CD4-positive, alpha-beta T cell treated with Interleukin-1 beta for 1 hour (primary cell): Measurements from ENCODE around the gene OMA1.
"Not testable (repeated sequence)": the region's sequence is repeated elsewhere in the genome, so short reads cannot be mapped to it uniquely, and the experiment has no call there.

Experiments used
- DNase-seq, 2 donors: peaks; one replicate each; pipeline ENCODE4 v3.0.0-alpha.2; 2020 to 2022

The OMA1 gene

GRCh38 chr1:58524353-58524945 is 22.1 kb downstream of the OMA1 start:
- no peak for DNase-seq

DNA sequence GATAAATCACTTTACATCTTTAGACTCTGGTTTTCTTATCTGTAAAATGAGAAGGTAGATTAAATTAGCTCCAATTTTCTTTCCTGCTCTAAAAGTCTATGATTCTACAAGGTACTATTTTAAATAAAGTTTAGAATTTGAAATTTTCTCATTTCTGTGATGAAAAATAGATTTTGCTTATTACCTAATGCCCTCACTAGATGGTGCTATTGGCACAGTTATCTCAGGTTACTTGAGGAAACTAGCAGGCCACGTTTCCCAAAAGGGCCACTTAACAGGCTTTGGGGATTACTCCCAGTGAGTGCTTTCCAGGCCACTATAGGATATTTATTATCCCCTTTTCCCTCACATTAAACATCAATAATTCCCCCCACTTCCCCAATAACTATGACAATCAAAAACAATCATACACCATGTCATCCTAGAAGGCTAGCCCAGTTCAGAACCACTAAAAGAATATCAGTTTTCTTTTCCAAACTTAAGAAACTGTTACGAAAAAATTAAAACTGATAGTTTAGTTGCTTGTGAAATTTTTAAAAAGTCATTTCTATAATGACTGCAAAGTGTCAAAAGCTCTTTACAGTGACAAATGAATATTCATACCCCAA is 30.6 kb downstream of the OMA1 start:
- peak; percentile 19 to 65 for DNase-seq

DNA sequence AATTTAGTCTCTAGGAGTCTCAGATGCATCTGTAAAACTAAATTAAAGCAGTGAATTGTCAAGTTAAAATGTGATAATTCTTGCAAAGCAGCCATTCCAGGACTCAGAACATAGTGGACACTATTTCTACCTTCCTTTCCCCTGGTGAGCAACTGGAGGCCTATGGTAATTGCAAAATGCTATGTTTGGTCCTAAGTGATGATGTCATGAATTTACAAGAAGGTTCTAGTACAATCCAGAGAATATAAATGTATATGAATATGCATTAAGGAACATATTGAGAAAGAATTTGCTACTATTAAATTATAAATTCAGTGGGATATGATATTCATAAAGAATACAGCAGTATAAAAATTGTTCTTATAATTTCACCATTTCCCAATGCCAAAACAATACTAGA is 32.6 kb downstream of the OMA1 start:
- no peak for DNase-seq

- no peak for DNase-seq
Measured at GRCh38 chr1:58508629-58509028, 37.9 kb downstream of the OMA1 start.

DNA sequence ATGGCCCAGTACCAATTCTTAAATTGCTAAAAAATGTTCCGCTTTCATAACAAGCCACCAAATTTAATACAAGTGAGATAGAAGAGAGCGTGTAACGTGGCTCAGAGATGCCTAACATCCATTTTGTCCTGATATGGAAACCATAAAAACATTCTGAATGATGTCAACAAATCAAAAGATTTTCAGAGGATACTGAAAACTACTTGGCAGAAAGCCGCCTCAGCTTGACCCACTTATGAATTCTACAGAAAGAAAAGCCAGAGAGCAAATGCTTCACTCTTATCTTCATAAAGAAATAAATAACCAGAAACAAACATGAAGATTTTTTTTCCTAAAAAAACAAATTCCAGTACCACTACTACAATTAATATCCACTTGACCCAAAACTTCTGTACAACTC is 41.2 kb downstream of the OMA1 start:
- no peak for DNase-seq

DNA sequence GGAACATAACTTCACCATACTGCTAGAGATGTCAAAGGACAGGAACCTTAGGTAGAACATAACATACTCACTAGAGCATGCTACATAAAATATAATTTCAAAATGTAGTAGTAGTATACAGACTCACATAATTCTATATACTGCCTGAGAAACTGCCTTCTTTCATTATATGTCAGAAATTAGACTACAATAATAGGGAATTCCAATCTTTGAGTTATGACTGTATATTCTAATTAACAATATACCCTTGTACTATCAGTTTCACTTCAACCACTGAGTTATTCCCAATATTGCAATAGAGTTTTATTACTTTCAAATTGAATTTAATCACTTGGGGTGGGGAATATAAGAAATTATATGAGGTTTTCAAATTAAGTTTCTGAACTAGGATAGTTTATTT is 44.0 kb downstream of the OMA1 start:
- no peak for DNase-seq

- DNase-seq: no peak
Measured at GRCh38 chr1:58500043-58500442, 46.5 kb downstream of the OMA1 start.

GRCh38 chr1:58497499-58497898 is 49.0 kb downstream of the OMA1 start:
- DNase-seq: no peak

- DNase-seq: no peak
Measured at GRCh38 chr1:58496042-58496441, 50.5 kb downstream of the OMA1 start.

DNA sequence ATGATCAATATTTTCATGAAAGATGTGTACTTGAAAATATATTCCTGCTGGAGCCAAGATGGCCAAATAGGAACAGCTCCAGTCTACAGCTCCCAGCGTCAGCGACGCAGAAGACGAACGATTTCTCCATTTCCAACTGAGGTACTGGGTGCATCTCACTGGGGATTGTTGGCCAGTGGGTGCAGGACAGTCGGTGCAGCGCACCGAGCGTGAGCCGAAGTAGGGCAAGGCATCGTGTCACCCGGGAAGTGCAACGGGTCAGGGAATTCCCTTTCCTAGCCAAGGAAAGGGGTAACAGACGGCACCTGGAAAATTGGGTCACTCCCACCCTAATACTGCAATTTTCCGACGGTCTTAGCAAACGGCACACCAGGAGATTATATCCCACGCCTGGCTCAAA is 57.6 kb downstream of the OMA1 start:
- DNase-seq: not testable (repeated sequence)

- DNase-seq: no peak
Measured at GRCh38 chr1:58487002-58487401, 59.5 kb downstream of the OMA1 start.

DNA sequence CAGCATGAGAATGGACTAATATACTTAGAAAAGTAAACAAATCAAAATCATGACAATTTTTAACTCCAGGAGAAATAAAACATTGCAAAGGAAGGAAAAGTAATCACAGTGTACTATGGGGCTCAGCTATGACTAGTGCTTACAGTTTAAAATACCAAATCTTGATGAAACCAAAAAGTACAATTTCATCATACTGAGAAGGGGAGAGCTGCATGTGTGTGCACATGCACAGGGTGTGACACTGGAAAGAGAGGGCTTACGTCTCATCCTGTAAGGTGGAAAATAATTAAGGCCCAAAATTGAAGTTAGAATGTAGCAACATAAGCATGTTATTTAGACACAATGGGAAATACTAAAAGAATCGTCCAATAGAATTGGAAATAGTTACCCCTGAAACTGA is 64.6 kb downstream of the OMA1 start:
- DNase-seq: no peak

GRCh38 chr1:58480191-58480590 is 66.3 kb downstream of the OMA1 start:
- DNase-seq: no peak

- DNase-seq: no peak
Measured at GRCh38 chr1:58477390-58477789, 69.1 kb downstream of the OMA1 start.

DNA sequence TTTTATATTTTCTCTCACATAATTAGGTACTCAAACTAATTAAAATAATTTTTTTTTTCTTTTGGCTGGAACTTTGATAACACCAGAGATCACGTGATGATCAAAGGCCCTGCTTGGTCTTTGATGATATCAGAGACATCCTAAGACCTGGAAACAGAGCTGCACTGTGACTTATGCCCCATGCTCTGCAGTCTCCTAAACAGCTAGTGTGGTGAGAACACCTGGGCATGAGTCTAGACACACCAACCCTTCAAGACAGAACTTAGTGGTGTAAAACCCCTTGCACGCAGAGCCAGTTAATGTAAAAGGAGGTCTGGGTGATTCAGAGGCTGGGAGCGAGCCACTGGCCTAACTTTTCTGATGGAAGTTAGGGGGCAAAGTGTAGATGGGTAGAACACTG is 70.3 kb downstream of the OMA1 start:
- DNase-seq: no peak

- DNase-seq: no peak
Measured at GRCh38 chr1:58469476-58469875, 77.0 kb downstream of the OMA1 start.

GRCh38 chr1:58469016-58469415 is 77.5 kb downstream of the OMA1 start:
- no peak for DNase-seq

GRCh38 chr1:58468612-58469011 is 77.9 kb downstream of the OMA1 start:
- DNase-seq: no peak

DNA sequence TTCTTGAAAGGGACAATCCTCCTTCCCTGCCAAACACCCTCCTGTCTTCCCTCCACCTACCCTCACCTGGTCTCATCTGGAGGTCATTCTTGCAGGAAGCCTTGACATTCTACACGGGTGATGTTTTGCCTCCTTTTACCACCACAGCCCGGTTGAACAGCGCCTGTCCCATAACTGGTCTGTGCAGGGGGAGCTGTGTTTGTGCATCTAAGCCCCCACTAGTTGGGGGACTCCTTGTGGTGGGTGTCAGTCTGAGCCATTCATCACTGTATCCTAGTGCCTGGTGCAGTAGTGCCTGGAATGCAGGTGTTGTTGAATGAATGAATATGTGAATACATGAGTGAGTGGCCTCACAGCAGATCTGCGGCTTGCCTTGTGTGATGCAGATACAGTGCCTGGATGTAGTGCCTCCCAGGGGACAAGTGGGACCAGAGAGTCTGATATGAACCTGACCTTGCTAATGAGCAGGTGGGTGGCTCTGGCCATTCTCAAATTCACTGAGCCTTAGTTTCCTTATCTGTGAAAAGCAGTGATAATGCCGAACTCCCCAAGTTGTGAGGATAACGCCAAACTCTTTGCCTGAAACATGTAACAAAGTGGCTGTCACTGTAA is 79.8 kb downstream of the OMA1 start:
- no peak for DNase-seq

DNA sequence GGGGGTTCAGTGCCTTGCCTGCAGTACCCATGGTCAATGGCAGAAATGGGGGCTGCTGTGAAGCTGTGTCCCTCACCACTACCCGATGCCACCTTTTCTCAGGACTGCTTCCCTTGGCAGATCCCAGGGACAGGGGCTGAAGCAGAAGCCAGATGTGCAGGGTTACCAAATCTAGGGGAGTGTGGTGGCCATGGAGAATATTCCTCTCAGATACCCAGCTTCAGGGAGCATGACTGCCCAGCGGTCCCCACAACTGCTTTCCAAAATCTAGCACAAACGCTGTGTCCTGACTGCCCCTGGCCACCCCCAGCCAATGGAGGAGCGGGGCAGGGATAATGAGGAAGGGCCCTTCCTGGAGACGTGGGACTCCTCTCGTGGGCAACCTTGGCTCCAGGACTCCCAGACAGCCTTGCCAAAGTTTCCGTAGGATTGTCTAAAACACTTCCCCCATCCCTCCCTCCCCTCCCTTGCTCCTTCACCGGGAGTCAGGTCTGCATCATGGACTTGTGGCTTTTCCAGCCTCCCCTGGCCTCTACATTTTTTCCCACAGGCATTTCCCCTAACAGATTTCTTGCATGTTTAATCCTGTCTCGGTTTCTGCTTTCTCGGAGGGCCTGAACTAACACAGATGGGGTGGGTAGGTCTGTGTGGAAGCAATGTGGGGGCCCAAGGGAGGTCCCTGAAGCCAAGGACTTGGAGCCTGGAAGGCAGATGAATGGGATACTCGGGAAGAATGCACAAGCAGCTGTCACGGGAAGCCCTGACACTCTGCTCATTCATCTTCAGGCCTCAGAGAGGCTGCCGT is 80.5 kb downstream of the OMA1 start:
- no peak for DNase-seq

- no peak for DNase-seq
Measured at GRCh38 chr1:58465176-58465575, 81.3 kb downstream of the OMA1 start.

DNA sequence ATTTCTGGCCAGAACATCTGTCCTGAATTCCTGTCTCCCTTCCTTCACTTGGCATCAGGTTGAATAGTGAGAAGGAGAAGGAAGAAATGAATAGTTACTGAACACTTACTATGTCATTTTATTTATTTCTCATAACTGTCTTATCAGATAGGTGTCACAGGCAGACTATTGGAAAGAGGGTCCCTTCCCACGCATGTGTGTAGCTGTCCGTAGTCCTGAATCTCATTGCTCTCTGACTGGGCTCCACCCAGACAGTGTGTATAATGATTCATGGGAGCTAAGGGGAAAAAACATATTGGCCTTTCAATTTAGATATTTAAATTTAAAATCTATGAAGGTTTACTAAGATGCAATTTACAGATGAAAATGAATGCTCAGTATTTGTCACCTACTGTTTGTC is 86.1 kb downstream of the OMA1 start:
- no peak for DNase-seq

DNA sequence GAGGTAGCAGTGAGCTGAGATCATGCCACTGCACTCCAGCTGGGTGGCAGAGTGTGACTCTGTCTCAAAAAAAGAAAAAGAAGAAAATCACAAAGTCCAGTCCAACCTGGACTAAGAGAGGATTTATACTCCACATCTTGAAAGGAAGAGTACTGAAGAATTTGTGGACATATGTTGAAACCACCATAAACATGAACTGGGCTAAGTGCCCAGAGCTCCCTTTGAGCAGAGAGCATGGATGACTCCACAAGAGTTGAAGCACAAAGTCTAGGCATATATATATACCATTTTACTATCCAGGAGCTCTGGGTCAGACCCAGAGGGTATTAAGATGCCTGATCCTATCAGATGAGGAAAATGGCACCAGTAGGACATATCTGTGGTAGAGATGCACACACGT is 86.6 kb downstream of the OMA1 start:
- DNase-seq: no peak

GRCh38 chr1:58457023-58457635 is 89.4 kb downstream of the OMA1 start:
- no peak for DNase-seq
